Transverse colon (tissue), 4 donors: ENCODE results near the gene MX2. TPM values are rescaled to one million over a fixed set of nuclear protein-coding genes. Genes with fewer than 3 reads are reported as not detected.

Experiments
- DNase-seq: peaks from one replicate; pipeline ENCODE4 v3.0.0-alpha.2; 2019
- H3K27ac ChIP-seq, 4 donors: fragments of 200-600 bp; sonication (generic); 2 replicates each; pipeline ENCODE4 v1.5.1; 2016 to 2018; ENCODE audit warnings: inconsistent platforms in 4 of 4
- H3K27me3 ChIP-seq: fragments of 200-600 bp; sonication (generic); 2 replicates; pipeline ENCODE4 v1.5.1; 2017; ENCODE audit warnings: inconsistent platforms
- H3K36me3 ChIP-seq, 4 donors: fragments of 200-600 bp; sonication (generic); 2 replicates each; pipeline ENCODE4 v1.5.1; 2017 to 2019; ENCODE audit warnings: inconsistent platforms in 4 of 4
- H3K4me1 ChIP-seq, 4 donors: fragments of 200-600 bp; sonication (generic); 2 replicates each; pipeline ENCODE4 v1.5.1; 2017 to 2020; ENCODE audit warnings: inconsistent platforms in 4 of 4
- H3K4me3 ChIP-seq, 4 donors: fragments of 200-600 bp; sonication (generic); 1 replicate in 1 of 4; 2 replicates in 3 of 4; pipeline versions ENCODE4 v1.5.1 to v1.6.1; 2017 to 2019; ENCODE audit warnings: inconsistent platforms in 4 of 4
- H3K9me3 ChIP-seq, 2 donors: fragments of 200-600 bp; sonication (generic); 2 replicates each; pipeline ENCODE4 v1.5.1; 2017 to 2019; ENCODE audit warnings: inconsistent platforms in 2 of 2
- EP300 ChIP-seq: sonication (generic); formaldehyde crosslinking; IDR thresholded peaks from one replicate; pipeline ENCODE4 v1.6.1; 2017; ENCODE audit warnings: antibody characterized with exemption, low read depth
- POLR2A ChIP-seq: fragments of 450-650 bp; IDR thresholded peaks from one replicate; pipeline ENCODE4 v1.6.1; 2016; ENCODE audit warnings: antibody characterized with exemption, mild to moderate bottlenecking, moderate library complexity
- POLR2AphosphoS5 ChIP-seq, 3 donors: sonication (generic); formaldehyde crosslinking; IDR thresholded peaks; one replicate each; pipeline ENCODE4 v1.6.1; 2016; ENCODE audit warnings: antibody characterized with exemption in 3 of 3
- WGBS, 2 donors: methylation state at CpG; one replicate each; pipeline ENCODE4 v1.1.5; 2018; ENCODE audit warnings: low coverage in 1 of 2; 5-methylcytosine and 5-hydroxymethylcytosine counted together
- in situ Hi-C, 4 donors: fragments of 200-750 bp; cut with MboI; loops; one replicate each; pipeline versions ENCODE4 v1.15.0 to v1.15.1; 2017; ENCODE audit warnings: low sequenced_read_pairs in 3 of 4, low pct_ligation_motif_present in 1 of 4, low pct_unique_long_range_greater_than_20kb in 1 of 4
- intact Hi-C: fragments of 100-400 bp; cut with DNase I; formaldehyde crosslinking; loops from one replicate; pipeline ENCODE4 v1.15.1; 2023; ENCODE audit warnings: low total_unique reads
- total RNA-seq, 4 donors: library from RNA; depleted of rRNA; stranded (reverse); fragments of >200 nt; gene quantifications; one replicate each; pipeline ENCODE4 v1.1.0, GENCODE V29; 2016
- TF ChIP-seq, protein P1 (sequence below), 5 experiments: fragments of 200-600 bp in 3 of 5; fragments of 450-650 bp in 2 of 5; sonication (generic) in 3 of 5; IDR thresholded peaks; 1 replicate in 2 of 5; 2 replicates in 3 of 5; pipeline ENCODE4 v1.5.1; 2016 to 2017; ENCODE audit warnings: antibody characterized with exemption in 5 of 5, inconsistent platforms in 3 of 5, mild to moderate bottlenecking in 2 of 5, moderate library complexity in 1 of 5

Gene MX2
- total RNA-seq, 4 donors from 2014 or later, result 3.4 to 16.9 (median 4.1) TPM

DNA sequence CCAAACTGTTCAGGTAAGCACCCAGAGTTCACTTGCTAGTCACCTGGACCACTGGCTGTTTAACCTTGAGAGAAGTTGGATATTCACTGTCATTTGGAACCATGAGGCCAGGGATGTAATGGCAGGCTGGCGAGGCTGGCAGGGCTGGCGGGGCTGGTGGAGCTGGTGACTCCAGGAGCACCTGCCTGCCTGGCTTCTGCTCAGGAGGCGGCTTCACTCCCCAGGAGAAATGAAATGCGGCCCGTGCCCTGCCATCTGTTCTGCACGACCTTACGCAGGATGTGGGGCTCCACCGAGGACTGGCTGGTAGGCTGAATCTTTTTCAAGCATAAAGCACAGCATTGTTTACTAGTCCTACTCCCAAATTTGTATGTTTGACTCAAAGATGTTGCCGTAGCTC, 41.5 kb downstream of the MX2 start:
- no peak overlapping the region for H3K27ac ChIP-seq
- WGBS, 2 donors, result 94% methylated on average over 9 of the region's 9 CpGs; no CpG with 5 or more reads in 1 of the 2 donors
- no peaks in the 10 kb centered on the region for H3K36me3 ChIP-seq
- DNase-seq, result no peak
- intact Hi-C loops, result no loop called here
- H3K4me3 ChIP-seq, result no peak overlapping the region
- H3K27me3 ChIP-seq, result no peaks in the 10 kb centered on the region
- TF ChIP-seq POLR2AphosphoS5 (IDR thresholded peaks at IDR 0.05) (no peak), EP300 (no peak), POLR2A (no peak)
- TF ChIP-seq, protein P1, sequence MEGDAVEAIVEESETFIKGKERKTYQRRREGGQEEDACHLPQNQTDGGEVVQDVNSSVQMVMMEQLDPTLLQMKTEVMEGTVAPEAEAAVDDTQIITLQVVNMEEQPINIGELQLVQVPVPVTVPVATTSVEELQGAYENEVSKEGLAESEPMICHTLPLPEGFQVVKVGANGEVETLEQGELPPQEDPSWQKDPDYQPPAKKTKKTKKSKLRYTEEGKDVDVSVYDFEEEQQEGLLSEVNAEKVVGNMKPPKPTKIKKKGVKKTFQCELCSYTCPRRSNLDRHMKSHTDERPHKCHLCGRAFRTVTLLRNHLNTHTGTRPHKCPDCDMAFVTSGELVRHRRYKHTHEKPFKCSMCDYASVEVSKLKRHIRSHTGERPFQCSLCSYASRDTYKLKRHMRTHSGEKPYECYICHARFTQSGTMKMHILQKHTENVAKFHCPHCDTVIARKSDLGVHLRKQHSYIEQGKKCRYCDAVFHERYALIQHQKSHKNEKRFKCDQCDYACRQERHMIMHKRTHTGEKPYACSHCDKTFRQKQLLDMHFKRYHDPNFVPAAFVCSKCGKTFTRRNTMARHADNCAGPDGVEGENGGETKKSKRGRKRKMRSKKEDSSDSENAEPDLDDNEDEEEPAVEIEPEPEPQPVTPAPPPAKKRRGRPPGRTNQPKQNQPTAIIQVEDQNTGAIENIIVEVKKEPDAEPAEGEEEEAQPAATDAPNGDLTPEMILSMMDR (IDR thresholded peaks at IDR 0.05), result no peak
- no peaks in the 10 kb centered on the region for H3K9me3 ChIP-seq
- in situ Hi-C loops, result no loop called here
- no peaks in the 10 kb centered on the region for H3K4me1 ChIP-seq

DNA sequence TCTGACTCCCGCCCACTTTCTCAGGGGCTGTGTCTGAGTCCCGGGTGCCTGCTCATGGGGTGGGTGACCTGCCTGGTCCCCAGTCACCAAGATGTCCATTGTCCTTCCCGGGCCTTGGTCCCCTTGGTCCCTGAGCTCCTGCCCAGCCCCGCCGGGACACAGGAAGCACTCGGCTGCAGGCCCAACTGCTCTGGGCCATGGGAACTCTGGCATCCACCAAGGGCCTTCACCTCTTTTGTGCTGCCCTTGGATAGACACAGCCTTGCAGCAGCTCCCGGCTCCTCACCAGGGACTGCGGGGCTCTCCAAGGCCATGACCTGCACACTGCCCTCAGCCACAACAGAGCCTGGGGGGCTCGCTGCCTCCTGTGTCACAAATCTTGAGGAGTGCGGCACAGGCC, 42.1 kb downstream of the MX2 start:
- TF ChIP-seq, protein P1 (IDR thresholded peaks at IDR 0.05), result no peak
- no peak for TF ChIP-seq POLR2A
- no peak for TF ChIP-seq POLR2AphosphoS5 (IDR thresholded peaks at IDR 0.05)
- no peak for TF ChIP-seq EP300
- Histone ChIP-seq H3K9me3 (no peaks in the 10 kb centered on the region), H3K4me1 (no peaks in the 10 kb centered on the region), H3K4me3 (no peak overlapping the region), H3K36me3 (no peaks in the 10 kb centered on the region), H3K27ac (no peak overlapping the region), H3K27me3 (no peaks in the 10 kb centered on the region)
- 98% methylated on average over 10 of the region's 10 CpGs; no CpG with 5 or more reads in 1 of the 2 donors for WGBS, 2 donors
- in situ Hi-C loops (no loop called here), intact Hi-C loops (no loop called here)
- DNase-seq, result no peak

DNA sequence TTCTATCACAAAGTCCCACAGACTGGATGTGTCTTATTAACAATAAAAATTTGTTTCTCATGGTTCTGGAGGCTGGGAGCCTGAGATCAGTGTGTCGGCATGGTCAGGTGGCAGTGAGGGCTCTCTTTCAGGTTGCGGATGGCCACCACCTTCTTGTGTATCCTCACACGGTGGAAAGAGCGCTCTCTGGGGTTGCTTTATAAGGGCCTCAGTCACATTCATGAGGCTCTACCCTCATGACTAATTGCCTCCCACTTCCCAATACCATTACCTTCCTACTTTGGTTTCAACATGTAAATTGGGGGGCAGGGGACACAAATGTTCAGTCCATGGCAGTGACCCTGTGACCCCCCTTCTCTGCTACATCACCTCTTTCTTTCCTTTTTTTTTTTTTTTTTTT, 43.5 kb downstream of the MX2 start:
- Histone ChIP-seq H3K27me3 (no peaks in the 10 kb centered on the region), H3K36me3 (no peaks in the 10 kb centered on the region), H3K4me1 (no peaks in the 10 kb centered on the region), H3K27ac (no peak overlapping the region), H3K4me3 (no peak overlapping the region), H3K9me3 (no peaks in the 10 kb centered on the region)
- 96% methylated on average over 4 of the region's 4 CpGs; no CpG with 5 or more reads in 1 of the 2 donors for WGBS, 2 donors
- in situ Hi-C loops, result no loop called here
- TF ChIP-seq, protein P1 (IDR thresholded peaks at IDR 0.05), result no peak
- TF ChIP-seq EP300, result no peak
- TF ChIP-seq POLR2AphosphoS5 (IDR thresholded peaks at IDR 0.05), result no peak
- TF ChIP-seq POLR2A, result no peak
- DNase-seq, result no peak
- intact Hi-C loops, result no loop called here

DNA sequence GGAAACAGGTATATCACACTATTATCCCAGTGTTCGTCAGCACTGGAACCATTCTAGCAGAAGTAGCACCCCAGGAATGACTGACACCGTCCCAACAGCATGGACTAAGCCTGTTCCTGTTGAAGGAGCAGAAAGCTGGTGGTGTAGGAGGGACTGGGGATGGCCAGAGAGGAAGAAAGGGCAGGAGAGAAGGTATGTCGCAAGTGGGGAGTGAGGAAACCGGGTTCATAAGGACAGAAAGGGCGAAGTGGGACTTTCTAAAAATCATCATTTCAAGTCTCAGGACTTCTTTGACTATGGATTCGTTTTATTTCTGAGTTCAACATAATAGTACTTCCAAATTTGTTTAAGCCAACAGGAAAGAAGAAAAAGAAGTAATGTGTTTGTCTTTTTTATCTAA, 44.5 kb downstream of the MX2 start:
- TF ChIP-seq, protein P1 (IDR thresholded peaks at IDR 0.05), result no peak
- no peak for DNase-seq
- 71 to 87% methylated on average over 5 to 6 of the region's 6 CpGs for WGBS, 2 donors
- no peak overlapping the region for H3K4me3 ChIP-seq
- no peaks in the 10 kb centered on the region for H3K9me3 ChIP-seq
- intact Hi-C loops, result no loop called here
- no peaks in the 10 kb centered on the region for H3K36me3 ChIP-seq
- no peaks in the 10 kb centered on the region for H3K27me3 ChIP-seq
- in situ Hi-C loops, result no loop called here
- H3K27ac ChIP-seq, result no peak overlapping the region
- peaks cover 0 to 4% (median 2%) of the 10 kb centered on the region in 4 donors for H3K4me1 ChIP-seq
